H54 (cell line): ENCODE data around the gene S100A7A.

Experiments used
- DNase-seq: peaks from one replicate; pipeline ENCODE4 v3.0.0; 2011; ENCODE audit warnings: low spot score, mixed read lengths; ENCODE audit not compliant: insufficient read length
- FAIRE-seq: peaks from 3 replicates; lab custom pipeline; 2011; peaks lifted over from hg19 to GRCh38; lab: Jason Lieb, UNC
- POLR2A ChIP-seq: IDR thresholded peaks from 2 replicates; pipeline ENCODE4 v1.6.1; 2011; ENCODE audit warnings: low read depth, mild to moderate bottlenecking, low read length

S100A7A gene

DNA sequence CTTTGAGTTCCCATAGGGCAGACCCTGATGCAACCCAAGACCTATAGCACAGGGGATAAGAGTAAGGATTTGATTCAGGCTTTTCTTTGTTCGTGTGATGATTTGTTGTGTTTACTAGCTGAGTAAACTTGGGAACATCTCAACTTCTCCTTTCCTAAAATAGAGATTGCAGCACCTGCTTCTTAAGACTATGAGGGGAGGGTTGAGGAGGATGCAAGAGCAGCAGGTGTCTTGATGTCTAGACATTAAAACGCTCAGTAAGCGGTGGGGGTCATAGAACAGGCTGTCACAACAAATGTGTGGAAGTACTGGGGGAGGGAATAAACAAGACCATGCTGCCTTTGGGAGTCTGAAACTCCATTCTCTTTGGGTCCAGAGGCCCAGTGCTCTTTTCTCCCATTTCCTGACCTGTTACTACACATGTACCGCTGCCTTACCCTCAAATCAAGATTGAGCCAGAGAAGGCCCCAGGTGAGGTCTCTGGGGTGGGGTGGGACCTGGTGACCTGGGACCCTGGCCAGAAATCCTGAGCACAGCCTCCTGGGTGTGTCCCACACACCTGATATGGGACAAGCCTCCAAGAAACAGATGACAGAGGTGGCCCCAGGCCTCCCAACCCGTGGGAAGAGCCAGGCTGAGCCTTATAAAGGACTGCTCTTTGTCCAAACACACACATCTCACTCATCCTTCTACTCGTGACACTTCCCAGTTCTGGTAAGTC lies at the start of gene S100A7A:
S100A7A (plus strand) TSS at position 671 of the 721 bp plus-strand sequence. CDS start 1,563 bp downstream, outside the sequence.
- FAIRE-seq (no peak), DNase-seq (no peak)
- no peak for TF ChIP-seq POLR2A

DNA sequence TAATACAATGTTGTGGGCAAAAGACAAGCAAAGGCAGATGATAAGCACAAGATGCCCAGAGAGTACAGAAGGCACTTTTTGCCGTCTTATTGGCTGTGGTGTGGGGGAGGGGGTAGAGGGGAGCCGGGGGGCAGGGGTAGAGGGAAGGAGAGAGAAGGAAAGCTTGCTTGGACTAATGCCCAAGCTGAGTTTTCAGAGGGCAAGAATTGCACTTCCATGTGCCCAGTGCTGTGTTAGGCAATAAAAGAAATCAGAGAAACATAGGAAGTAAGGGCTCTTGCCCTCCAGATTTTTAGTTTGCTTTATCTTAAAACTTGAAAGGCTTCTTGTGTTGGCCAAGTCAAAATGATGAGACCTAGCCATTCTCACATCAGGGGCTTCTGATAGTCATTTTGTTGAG lies 49.2 kb upstream of the S100A7A start:
- TF ChIP-seq POLR2A: no peak
- no peak for DNase-seq
- no peak for FAIRE-seq

DNA sequence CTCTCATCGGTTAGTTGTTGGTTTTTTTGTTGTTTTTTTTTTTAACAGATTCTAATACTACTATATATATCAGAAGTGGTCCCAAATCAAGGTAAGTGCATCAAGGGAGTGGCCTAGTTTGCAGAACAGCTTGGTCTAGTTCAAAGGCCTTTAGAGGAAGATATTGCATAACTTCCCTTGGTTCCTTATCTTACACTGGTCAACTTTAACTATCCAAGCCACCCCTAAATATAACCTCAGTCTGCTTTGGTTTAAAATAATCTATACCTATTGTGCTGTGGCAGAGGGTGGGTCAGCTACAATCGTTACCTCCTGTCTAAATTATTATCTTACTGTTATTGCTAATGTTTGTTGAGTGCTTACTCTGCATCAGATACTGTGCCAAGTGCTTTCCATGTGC lies 47.8 kb upstream of the S100A7A start:
- no peak for TF ChIP-seq POLR2A
- no peak for DNase-seq
- no peak for FAIRE-seq

DNA sequence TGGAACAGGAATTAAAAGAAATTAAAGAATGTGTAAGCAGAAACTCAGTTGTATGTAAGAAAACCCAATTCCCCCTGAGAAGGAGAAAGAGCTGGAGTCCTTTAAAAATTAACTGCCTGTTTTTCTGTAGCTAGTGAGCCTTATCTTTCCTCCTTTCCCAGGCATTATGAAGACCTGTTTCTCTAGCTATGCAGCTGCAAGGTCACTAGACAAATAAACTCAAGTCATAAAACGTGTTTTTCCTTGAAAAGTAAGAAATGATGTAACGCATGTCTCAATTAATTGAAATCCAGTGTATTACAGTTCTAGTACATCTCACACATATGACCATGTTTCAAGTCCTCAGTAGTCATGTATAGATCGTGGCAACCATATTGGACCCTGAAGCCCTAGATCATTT lies 46.2 kb upstream of the S100A7A start:
- FAIRE-seq (no peak), DNase-seq (no peak)
- no peak for TF ChIP-seq POLR2A

DNA sequence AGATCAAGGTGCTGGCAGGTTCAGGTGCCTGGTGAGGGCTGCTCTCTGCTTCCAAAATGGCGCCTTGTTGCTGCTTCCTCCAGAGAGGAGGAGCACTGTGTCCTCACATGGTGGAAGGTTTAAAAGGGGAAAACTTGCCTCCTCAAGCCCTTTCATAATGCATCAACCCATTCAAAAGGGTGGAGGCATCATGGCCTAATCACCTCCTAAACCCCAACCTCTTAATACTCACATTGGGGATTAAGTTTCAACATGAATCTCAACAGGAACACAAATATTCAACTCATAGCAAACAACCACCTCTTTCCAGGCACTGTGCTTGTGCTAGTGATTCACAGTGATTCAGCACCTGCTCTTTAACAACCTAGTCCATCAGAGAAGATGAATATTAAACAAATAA lies 45.1 kb upstream of the S100A7A start:
- no peak for DNase-seq
- TF ChIP-seq POLR2A: no peak
- FAIRE-seq: no peak

DNA sequence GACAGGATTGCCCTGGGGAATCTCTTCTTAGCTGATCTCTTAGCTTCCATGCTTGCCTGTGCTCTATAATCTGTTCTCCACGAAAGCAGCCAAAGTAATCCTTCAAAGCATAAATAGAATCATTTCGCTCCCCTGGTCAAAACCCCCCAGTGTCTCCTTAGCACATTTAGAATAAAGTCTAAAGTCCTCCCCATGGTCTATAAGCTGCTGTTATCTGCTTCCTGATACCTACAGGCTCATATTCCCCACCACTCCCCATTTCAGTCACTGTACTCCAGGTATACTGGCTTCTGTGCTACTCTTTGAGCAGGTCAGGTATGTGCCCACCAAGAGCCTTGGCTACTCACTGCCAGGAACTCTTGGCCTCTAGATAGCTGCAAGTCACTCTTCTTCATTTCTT lies 43.7 kb upstream of the S100A7A start:
- FAIRE-seq (no peak), DNase-seq (no peak)
- TF ChIP-seq POLR2A: no peak

DNA sequence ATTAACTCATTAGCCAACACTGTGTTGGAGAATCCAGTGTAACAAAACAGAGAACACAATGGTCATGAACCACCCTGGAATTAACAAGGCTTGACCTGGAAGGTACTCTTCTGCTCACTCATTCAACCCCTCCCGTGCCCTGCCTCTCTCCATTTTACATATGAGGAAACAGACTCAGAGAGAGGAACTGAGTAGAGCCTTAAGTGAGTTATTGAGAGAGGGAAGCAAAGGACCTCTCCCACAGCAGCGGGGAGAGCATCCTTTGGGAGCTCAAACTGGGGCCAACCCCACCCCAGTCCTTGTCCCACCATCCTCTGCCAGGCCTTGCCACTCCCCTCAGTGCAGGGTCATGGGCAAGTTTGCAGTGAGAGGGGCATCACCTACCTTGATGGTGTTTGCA lies 42.2 kb upstream of the S100A7A start:
- no peak for FAIRE-seq
- DNase-seq: no peak
- no peak for TF ChIP-seq POLR2A

DNA sequence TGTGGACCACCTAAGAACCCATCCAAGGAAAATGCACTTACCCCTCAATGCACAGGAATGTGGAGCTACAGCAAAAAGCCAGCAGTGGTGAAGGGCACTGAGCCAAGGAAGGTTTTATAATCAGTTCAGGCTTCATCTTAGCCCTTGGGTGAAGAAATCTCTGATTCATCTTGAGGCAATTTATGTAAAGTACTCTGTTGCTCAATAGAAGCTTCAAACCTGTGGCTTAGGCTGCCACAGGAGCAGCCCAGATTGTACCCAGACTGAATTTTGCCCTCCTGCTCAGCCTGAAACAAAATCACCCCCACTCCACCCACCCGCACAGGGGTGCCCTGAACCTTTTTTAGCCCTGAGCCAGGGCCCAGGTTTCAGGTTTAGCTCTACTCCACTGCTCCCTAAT lies 40.8 kb upstream of the S100A7A start, which contains the start of gene S100A12:
S100A12 (minus strand) TSS at position 111 of the 400 bp plus-strand sequence. CDS start 1,029 bp downstream, outside the sequence.
- TF ChIP-seq POLR2A: no peak
- peak; percentile 30 for DNase-seq
- no peak for FAIRE-seq

DNA sequence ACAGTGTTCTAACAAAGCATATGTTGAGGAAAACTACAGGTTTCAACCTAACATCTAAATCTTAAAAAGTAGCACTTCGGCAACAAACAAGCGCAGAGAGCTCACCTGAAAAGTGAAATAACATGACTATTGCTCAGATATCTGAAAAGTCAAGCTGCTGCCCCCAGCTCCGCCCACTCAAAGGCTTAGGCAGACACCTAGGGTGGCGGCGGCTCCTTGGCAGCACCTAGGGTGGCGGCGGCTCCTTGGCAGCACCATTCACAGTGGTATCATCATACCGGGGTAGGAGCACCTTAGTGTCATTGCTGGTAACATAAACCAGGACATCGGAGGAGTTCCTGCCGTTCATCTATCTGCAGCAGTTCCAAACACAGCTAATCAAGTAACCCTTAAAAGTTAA lies 36.7 kb upstream of the S100A7A start:
- TF ChIP-seq POLR2A: no peak
- FAIRE-seq: no peak
- no peak for DNase-seq

DNA sequence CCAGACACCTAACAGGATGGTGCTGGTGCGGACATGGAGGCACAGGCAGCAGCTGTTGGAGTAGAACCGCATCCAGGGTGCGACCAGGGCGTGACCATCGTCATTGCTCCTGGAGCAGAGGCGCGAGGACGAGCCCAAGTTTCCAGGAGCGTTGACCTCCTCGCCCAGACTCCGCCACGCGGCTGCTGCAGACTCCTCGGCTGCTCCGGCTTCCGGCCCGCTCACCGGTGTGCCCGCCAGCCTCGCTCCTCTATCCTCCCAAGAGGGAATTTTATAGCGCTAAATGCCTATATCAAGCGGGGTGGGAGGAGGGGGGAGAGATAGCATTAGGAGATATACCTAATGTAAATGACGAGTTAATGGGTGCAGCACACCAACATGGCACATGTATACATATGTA lies 35.6 kb upstream of the S100A7A start:
- no peak for TF ChIP-seq POLR2A
- DNase-seq: no peak
- FAIRE-seq: no peak

DNA sequence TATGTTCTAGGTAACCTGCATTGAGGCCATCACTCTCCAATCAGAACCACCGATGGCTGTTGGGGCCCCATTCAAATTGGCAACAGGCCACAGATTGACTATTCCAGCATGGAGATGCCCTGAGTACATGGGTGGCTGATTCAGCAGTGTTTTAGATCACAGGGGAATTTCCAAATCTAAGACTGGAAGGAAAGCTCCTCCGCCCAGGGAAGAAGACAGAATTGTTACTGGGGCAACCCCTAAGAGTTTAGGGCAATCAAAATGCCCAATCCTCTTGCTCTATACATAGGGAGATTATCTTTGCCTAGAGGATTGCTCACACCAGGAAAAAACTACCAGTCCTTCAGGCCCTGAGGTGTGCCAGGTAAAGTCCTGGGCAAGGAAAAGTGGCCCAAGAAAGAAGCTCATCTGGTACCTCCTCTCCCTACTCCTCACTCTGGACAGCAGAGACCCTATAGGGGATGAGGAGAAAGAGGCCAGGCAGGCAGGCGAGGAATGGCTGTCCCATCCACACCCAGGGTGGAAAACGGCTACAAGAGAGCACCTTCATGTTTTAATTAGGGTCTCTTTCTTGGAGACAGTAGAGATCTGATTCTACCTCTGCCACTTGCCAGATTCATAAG lies 31.3 kb upstream of the S100A7A start:
- TF ChIP-seq POLR2A: no peak
- DNase-seq: no peak
- no peak for FAIRE-seq

DNA sequence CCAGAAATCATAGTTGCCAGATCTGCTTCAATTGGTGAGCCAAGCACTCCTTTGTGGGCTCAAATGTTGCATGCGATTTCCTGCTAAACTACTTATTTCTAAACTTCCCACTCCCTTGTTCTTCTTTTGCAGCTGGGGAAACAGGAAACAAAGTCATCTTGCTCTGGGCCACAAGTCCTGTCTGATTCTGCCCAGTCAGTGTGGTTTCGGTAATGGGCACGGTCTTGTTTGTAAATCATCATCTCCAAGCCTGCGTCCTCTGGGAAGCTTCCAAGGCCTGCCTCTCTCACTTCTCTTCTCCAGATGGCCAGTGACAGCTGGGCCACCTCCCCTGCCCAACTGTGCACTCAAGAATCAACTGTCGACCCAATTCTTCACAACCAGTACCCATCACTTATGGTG lies 29.8 kb upstream of the S100A7A start:
- FAIRE-seq (no peak), DNase-seq (no peak)
- TF ChIP-seq POLR2A: no peak

DNA sequence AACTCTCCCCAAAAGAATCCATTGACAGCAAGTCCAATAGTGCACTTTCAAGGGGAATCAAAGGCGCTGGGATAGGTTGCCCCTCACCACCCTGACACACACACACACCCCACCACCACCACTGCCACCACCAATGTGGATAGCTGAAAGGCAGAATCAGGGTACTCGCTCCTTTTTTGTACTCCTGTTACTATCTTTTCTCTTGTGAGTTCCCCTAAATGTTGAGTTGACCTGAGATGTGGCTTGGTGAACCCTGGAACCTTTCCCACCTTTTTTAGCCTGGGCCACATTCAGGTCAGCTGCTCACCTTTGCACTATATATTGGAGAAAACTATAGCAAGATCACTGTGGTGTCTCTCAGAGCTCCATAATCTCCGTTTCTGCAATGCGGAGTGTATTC lies 29.3 kb upstream of the S100A7A start:
- TF ChIP-seq POLR2A: no peak
- FAIRE-seq (no peak), DNase-seq (no peak)

DNA sequence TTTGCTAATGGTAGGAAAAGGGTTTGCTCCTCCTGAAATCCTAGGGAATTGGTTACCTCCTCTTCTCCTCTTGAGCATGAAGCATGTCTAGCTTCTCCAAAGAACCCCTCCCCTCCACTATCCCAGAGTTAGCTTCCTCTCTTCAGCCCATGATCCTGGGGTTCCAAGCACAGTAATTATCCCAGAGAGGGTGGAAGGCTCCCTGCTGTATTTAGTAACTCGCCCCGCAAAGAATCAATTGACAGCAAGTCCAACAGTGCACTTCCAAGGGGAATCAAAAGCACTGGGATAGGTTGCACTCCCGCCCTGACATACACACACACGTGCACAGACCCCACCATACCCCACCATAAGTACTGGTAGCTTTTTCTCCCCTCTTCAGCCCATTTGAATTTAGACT lies 28.5 kb upstream of the S100A7A start:
- TF ChIP-seq POLR2A: no peak
- DNase-seq: no peak
- no peak for FAIRE-seq

DNA sequence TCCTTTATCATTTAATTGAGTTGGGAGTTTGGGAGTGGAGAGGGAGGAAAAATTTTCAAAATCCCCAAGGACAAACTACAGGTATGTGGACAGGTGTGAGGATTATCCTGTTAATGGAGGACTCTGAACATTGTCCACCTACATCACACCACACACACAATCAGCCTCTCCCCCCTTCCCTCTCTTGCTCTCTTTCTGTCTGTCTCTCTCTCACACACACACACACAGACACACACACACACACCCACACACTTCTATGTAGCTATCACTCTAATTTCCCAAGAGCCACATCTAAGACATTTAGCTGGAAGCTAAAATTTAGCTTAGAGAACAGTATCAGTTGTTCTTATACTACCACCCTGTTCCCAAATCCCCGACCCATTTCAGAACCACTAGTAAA lies 26.9 kb upstream of the S100A7A start:
- DNase-seq: no peak
- no peak for FAIRE-seq
- no peak for TF ChIP-seq POLR2A
